ENCODE data around the gene GID8.
"Not testable (repeated sequence)": the region's sequence is repeated elsewhere in the genome, so short reads cannot be mapped to it uniquely, and the experiment has no call there.

GID8 gene

DNA sequence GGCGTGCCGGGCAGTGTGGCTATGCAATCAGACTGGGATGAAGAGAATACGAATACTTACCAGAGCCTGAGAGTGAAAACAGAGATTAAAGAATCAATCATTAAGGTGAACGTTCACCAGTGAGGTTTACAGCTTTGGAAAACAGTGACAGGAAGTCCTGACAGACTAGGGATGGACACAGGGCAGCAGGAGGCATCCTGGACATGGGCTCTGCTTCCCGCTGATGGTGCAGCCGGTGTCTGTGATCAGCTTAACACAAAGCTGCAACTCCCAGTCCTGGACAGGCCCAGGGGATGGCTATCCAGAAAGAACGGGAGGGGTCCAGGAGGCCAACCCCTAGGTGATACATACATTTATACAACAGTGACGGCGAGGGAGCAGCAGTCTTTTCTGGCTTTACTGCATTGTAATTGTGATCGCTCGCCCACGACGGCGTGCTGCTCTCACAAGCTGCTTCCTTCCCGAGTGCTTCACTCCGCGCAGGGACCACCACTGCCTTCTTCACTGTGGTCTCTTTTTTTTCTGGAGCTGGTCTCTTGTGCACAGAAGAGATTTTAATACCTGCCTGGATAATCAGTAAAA lies 32.3 kb upstream of the GID8 start:
- no peak for DNase-seq

DNA sequence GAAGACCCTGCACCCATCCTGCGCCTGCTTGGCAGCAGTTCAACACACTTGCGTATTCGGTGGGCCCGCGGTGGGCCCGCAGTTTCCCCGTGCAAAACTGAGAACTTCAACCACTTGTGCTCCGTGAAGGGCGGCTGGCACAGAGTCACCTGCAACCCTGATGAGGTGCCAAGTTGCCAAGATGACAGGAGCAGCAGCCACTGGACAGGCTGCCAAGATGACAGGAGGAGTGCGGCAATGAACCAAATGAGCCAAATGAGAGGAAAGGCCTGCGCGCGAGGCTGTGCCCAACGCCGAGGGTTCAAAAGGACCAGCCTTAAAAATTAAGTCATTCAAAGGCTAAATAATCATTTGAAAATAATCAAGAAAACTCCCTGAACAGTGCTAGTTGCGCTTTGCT lies 31.7 kb upstream of the GID8 start:
- DNase-seq: no peak

DNA sequence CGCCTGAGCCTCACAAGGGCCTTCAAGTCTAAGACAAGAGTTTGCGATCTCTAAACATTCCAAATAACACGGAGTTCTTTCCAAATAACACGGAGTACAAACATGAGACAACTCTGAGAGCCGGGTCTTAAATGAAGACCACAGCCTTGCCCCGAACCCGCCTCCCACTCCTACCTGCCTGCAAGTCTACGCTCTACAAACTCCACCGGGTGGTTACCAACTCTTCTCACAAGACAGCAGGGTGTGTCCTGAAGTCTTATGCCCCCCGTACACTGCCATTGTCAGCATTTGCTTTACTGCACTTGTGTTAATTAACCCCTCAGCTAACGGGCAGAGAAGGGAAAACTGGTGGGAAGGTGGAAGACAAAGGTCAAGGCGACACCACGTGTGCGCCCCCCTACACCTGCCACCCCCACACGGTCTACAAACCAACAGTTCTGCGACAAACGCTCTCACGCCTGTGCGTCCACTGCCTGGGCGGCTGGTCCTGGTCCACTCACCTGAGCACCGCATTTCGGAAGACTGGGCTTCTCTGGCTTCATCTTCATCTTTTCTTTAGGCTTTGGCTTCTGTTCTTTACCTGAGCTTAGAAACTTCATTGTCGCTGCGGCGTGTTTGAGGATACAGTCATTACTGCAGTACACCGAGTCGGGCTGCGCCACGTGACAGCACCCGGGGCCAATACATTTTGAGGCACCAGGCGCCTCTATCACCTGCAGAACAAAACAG lies 31.1 kb upstream of the GID8 start:
- no peak for DNase-seq

DNA sequence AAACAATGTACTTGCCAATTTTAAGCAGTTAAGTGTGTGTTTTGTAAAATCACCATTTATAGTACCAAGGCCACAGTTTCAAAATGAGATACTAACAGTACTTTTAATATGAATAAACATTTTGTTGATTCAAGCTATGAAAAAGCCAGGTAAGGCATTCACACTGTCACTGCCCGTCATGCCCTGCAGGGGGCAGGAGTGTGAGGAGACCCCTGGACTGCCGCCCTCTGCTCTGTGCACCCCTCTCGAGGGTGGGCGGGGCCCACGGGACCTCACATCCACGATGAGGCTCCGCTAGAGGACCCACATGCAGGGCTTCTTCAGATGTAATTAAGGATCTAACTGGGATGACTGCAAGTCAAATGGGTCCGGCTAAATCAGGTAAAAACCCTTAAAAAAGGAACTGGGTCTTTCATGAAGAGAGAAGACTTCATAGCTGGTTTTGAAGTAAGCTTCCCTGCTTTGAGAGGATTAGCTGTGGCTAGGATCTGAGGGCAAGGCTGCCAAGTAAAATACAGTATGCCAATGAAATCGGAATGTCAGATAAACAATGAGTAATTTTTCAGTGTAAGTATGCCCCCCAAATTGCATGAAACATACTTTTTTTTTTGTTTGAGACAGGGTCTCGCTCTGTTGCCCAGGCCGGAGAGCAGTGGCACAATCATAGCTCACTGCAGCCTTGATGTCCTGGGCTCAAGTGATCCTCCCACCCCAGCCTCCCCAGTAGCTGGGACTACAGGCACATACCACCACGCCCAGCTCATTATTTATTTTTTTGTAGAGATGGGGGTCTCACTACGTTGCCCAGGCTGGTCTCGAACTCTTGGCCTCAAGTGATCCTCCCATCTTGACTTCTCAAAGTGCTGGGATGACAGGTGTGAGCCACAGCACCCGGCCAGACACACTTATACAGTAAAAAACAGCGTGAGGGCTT lies 30.3 kb upstream of the GID8 start:
- DNase-seq: no peak

DNA sequence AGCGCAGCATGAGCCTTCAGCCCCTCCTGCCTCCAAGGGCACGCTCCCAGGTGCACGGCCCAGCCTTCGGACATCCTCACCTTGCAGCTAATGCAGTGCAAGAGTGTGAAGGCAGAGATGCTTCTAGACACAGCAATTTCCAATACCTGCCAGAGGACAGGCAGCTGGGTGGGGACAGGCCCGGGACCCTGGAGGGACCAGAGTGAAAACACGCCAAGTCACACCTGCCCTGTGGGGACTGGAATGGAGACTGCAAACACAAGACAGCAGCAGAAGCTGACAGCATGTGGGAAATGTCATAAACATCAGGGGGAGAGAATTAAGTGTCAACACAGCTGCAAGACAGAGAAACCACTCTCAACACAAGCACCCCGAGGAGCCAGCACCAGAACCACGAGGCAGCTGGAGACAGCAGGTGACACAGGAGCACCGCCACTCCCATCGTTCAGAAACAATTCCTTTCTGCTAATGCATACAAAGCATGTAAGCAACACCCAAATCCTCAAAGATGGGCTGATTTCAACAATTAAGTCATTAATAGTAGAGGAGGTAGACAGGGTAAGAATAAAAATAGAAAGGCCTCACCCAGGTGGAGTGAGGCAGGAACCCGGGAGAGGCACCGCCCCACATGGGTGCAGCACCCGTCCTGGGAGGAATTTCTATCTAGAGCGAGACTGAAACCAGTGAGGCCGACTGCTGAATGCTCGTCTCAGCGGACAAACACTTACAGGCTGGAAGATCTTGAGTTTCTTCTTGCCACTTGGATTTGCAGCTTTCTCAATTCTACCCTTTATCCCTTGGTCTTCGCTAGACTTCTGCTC lies 28.8 kb upstream of the GID8 start:
- DNase-seq: no peak

DNA sequence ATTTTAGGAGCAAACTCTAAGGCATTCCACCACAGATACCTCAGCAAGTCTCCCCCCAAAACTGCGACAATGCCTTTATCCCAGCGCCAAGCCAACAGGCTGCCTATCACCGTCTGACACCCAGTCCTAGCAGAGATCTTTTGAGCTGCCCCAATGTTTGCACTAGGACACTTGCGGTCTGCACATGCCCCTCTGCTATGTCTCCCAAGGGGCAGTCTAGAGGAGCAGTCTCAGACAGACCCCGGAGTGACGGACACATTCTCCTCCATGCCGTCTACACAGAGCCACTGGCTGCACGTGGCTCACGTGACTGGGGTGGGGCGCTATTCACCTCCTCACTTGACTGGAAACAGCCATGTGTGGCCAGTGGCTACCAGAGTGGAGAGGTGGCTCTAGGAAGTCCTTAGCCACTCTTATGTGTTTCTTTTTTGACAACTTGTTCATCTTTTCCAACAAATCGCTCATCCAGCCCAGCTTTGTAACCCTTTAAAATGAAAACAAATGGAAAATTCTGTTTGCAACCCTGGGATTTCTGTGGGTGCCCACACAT lies 27.7 kb upstream of the GID8 start:
- no peak for DNase-seq

DNA sequence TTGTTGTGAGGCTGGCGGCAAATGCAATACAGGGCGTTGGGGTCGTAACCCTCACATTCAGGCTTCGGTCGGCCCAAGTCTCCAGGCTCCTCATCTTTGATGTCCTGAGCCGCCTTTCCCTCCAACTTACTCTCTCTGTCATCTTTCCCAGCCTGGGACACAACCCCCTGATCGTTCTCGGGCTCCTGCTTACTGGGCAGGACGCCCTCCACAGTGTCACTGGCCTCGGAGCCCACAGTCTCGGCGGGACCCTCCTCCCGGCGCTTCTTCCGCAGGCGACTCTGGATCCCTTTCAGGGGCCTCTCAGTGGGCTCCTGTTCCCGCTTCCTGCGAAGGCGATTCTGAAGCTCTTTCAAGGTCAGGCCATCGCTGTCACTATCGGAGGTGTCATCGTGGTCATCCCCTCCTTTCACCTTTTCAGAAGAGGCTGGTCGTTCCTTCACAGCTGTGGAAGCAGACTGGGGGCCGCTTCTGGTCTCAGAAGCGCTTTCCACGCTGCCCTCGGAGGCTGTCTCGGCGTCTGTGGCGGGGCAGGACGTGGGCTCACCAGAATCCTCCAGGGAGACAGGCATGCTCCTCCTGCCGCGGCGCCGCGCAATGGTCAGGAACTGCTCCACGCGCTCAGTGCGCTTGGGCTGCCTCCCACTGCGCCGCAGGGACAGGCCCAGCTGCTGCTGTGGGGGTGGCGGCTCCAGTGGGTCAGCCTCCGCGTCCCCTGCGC lies 27.0 kb upstream of the GID8 start:
- DNase-seq: no peak

DNA sequence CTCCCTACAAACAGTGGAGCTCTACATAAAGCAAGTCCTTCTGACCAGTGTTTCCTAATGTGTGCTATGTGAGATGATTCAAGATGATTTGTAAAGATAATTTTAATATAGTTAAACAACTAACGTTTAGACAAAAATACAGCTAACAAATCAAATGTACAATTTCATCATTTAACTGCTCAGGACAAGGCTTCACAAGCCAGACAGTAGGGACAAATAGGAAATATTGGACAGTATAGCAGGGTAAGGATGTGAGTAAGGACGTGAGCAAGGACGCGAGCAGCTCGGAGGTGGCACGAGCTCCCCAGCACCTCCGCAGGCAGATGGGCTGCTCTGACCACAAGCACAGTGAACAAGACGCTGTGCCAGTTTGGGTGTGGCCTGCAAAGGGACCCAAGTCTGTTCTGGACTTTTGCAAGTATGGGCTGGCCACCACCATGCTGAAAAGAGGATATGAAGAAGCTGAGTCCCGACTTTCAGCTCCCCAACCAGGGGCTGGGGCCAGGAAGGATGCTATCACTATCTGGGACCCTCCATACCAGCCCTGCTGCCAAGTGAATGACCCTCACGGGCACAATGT lies 26.2 kb upstream of the GID8 start:
- no peak for DNase-seq

DNA sequence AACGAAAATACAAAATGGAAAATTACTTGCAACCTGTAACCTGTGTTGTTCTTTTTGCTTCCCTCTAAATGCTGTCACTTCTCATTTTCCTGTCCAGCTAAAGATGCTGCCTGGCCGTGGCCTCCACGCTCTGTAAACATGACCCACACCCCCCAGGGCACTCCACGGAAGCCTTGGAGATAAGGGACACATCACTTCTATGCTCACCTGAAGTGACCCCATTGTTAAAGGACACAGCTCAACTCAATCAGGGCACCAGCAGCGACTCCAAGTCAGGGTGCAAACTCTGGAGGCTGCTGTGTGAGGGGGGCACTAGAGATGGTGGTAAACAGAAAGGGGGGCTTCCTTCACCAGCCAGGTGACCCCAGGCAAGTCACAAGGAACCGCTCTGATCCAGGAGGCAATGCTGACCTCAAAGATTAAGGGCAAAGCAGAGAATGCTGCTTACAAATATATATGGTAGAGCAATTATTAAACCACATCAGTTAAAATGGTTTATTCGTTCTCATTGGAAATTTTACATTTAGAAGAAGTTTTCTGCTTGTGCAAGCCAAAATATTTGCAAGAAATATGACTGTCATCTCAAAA lies 24.8 kb upstream of the GID8 start:
- DNase-seq: no peak

DNA sequence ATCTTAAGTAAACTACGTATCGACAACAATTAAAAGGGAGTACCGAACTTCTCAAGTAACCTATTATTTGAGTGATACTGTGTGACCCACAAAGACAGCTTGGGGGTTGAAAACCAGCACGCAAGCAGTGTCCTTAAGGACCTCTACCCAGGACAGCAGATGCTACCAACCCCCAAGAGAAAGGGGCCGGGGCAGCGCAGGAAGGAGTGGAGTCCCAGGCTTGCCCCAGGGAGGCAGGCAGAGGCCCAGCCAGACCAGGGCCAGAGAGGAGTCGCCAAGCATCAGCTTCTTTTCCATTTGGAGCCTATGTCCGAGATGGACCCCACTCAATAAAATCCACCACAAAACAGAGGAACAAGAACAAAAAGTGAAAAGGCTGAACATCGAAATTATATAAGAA lies 23.5 kb upstream of the GID8 start:
- DNase-seq: no peak

DNA sequence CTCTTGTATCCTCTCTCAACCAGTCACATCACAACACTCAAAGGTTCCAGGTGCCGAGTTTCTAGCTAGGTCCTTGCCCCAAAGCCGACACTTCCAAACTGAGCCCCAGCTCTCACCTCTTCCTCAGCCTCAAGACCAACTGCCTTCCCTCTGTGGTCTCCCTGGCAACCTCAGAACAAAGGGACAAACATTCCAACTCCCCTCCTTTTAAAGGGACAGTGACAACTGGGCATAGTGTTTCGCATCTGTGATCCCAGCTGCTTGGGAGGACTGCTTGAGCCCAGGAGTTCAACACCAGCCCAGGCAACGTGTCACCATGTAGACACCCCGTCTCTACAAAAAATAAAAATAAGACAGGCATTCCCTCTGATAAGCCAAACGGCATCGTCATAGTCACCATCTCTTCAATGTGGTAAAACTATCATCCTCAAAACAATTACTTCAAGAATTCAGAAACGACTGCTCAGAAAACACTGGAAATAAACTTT lies 22.9 kb upstream of the GID8 start:
- DNase-seq: no peak

DNA sequence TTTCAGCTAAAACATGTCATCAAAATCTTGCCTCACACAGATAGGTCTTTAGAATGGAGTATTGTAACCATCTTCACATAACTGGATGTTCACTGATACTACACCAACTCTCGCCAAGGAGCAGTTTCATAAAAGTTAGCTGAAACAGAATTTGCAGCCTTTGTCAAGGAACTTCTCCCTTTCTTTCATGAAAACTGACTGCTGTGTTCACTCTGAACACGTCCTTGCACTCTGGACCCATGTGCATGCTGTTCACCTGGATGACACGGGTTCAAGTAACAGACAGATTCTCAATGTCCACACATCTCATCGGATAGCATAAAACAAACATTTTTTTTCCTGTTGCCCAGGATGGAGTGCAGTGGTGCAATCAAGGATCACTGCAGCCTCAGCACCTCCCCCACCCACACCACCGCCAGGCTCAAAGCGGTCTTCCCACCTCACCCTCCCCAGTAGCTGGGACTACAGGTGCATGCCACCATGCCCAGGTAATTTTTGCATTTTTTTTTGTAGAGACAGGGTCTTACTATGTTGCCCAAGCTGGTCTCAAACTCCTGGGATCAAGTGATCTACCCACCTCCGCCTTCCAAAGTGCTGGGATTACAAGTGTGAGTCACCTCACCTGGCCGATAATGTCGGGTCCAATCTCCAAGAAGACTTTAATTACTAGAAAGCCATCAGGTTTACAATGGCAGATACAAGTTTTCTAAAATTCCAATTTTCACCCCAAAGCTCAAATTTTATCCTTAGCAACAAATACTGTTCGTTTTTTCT lies 21.1 kb upstream of the GID8 start:
- DNase-seq: no peak

DNA sequence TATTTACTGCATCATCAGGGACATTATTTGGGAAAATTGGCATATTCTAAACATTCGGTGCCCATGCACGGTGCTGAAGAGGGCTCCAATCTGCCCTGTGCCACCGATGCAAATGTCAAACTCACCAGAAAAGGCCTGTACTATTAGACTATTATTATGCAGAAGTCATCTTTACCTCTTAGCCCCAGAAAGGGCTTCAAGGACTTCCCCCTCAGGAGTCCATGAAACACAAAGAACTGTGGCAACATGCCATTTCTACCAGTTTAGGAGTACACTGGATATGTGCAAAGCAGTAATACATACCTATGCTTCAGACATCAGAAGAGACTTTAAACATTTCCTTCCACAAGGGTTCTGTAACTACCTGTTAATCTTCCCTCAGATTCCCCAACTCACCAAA lies 20.2 kb upstream of the GID8 start:
- no peak for DNase-seq

DNA sequence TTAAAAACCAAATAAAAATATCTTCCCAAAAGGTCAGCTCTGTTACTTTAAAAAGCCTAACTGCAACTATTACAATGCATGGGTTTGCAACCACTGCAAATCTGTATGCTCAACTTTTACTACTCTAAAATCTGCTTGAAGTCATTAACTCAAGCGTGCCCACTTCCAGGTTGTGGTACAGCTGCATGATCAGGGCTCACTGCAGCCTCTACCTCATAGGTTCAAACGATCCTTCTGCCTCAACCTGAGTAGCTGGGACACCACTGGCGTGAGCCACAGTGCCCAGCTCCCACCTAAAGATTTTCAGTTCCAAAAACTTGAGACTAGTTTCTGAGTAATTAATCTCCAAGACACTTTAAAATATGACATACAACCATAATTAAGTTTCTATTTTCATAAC lies 19.8 kb upstream of the GID8 start:
- no peak for DNase-seq

DNA sequence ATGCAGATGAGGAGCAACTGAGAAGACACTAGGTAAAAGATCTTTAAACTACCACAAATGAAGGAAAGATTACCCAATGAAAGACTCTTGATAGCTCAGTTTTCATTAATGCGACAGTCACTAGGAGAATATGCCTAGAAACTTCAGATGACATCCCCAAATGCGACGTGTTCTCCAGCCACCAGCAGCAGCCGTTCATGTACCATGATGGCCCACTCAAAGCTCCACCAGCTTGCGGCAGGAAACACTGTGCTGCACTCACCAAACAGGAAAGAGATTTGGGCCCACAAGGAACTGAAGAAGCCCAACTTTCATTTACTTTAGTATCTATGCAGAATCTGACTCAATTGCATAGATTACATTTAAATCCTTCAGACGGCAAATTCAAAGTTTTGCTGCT lies 19.1 kb upstream of the GID8 start:
- DNase-seq: no peak

DNA sequence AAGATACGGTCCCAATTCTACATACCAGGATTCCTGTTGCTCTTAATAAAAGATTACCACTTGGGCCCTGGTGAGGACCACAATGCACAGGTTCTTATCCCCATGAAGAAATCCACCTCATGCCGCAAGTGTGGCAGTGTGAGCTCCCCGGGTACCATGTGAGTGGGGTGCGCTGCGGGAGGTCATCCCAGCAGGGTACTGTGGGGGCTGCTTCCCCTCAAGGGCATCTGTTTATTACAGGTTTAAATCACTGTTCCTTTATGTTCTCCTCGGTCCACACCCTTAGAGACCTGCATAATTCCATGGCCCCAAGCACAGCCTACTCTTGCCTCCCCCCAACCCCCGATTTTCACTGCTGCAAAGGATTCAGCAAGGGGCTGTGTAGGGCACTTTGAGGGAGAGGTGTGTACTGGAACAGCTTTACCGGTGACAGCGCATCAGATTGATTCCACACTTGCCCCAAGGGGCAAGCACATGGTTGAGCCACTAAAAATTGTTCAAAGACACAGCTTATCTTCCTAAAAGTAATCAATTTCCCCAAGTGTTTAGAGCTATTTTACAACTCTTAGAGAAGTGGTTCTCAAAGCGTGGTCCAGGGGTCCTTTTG lies 17.8 kb upstream of the GID8 start:
- no peak for DNase-seq

DNA sequence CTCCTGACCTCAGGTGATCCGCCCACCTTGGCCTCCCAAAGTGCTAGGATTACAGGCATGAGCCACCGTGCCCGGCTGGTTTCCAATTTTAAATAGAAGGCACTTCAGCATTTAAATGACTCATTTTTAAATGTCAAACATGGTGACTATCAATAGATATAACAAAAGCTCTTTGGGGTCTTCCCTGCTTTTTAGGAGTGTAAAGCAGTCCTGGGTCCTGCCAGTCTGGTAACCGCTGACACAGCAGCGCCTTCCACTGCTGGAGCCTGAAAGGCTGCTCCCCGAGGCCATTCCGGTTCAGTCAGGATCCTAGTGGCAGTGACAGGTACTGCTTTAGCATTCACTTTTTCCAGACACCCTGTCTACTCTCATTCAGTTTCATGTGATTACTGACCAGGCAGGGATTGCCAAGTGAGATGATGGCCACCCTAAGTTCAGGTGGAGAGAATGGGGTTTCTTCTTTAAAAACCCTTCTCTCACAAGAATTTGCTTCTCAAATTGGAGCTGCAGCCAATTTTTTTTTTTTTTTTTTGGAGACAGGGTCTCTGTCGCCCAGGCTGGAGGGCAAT lies 16.7 kb upstream of the GID8 start:
- no peak for DNase-seq

DNA sequence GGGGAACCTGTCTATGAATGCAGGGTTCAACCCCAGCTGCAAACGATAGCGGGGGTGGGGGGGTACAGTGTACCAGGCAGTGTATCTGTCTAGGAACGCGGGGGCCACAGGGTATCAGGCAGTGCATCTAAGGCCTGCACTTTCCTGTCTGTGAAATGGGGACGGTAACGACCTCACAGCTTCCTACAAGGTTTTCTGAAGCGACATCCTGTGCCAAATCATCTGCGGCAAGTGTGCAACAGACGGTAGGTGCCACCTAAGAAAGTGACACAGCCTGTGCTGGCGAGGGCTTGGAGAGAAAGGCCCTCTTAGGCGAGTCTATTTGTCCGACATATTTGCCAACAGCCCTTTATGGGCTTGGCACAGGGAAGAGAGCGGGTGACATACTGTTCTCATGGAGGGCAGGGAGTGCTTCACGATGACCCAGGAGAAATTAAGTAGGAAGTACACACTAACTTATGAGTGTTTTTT lies 15.5 kb upstream of the GID8 start:
- DNase-seq: no peak

DNA sequence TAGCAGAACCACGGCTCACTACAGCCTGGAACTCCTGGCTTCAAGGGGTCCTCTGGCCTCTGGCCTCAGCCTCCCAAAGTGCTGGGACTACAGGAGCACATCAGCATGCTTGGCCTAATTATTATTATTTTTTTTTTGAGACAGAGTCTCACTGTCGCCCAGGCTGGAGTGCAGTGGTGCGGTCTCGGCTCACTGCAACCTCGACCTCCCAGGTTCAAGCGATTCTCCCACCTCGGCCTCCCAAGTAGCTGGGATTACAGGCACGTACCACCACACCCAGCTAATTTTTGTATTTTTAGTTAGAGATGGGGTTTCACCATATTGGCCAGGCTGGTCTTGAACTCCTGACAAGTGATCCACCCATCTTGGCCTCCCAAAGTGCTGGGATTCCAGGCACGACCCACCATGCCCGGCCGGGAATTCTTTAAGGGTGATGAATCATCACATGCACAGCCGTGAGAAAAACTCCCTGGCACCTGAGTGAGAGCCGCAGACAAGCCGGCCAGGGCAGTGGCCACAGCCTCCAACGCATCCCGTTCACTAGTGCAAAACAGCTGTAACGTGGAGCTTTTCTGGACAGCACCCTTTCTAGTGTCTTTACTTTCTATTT lies 14.8 kb upstream of the GID8 start:
- not testable (repeated sequence) for DNase-seq
